Upper lobe of left lung (tissue), 4 donors: ENCODE data around the gene C11orf24.

Experiments
- EP300 ChIP-seq, 4 donors: sonication (generic); formaldehyde crosslinking; IDR thresholded peaks; one replicate each; pipeline ENCODE4 v1.5.1; 2017; ENCODE audit warnings: antibody characterized with exemption in 4 of 4, control low read depth in 2 of 4
- POLR2A ChIP-seq, 4 donors: fragments of 450-650 bp; IDR thresholded peaks; one replicate each; pipeline ENCODE4 v1.5.1; 2016 to 2017; ENCODE audit warnings: antibody characterized with exemption in 4 of 4, mild to moderate bottlenecking in 2 of 4
- POLR2AphosphoS5 ChIP-seq, 2 donors: sonication (generic); formaldehyde crosslinking; IDR thresholded peaks; one replicate each; pipeline ENCODE4 v1.5.1; 2017; ENCODE audit warnings: antibody characterized with exemption in 2 of 2
- TF ChIP-seq, protein P1 (sequence below), 6 experiments: fragments of 450-650 bp in 4 of 6; fragments of 200-600 bp in 2 of 6; sonication (generic) in 2 of 6; IDR thresholded peaks; one replicate each; pipeline ENCODE4 v1.5.1; 2016 to 2019; ENCODE audit warnings: antibody characterized with exemption in 6 of 6

DNA sequence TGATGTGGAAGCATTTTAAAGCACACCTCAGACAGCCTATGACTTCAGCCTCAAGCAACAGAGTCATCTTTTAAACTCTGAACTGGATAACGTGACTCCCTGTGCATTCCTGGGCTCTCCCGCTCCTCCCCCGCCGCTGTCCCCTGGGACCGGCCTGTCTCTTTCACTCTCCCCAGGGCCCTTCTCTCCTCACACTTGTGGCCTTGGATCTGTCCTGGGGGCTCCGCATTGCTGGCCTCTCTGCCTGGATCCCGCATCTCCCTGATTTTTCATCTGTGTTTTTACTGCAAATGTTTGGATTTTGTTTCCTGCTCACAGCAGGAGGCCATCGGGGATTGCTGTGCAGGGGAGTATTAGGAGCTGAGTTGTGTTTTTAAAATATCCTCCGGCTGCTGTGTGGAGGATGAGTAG, 15.4 kb downstream of the C11orf24 start:
- no peak for TF ChIP-seq EP300 (IDR thresholded peaks at IDR 0.05)
- TF ChIP-seq, protein P1, sequence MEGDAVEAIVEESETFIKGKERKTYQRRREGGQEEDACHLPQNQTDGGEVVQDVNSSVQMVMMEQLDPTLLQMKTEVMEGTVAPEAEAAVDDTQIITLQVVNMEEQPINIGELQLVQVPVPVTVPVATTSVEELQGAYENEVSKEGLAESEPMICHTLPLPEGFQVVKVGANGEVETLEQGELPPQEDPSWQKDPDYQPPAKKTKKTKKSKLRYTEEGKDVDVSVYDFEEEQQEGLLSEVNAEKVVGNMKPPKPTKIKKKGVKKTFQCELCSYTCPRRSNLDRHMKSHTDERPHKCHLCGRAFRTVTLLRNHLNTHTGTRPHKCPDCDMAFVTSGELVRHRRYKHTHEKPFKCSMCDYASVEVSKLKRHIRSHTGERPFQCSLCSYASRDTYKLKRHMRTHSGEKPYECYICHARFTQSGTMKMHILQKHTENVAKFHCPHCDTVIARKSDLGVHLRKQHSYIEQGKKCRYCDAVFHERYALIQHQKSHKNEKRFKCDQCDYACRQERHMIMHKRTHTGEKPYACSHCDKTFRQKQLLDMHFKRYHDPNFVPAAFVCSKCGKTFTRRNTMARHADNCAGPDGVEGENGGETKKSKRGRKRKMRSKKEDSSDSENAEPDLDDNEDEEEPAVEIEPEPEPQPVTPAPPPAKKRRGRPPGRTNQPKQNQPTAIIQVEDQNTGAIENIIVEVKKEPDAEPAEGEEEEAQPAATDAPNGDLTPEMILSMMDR (IDR thresholded peaks at IDR 0.05): no peak
- TF ChIP-seq POLR2A (IDR thresholded peaks at IDR 0.05): no peak
- TF ChIP-seq POLR2AphosphoS5 (IDR thresholded peaks at IDR 0.05): no peak
